H1 (cell line): Measurements from ENCODE around the gene MEX3C. TPM values are rescaled to one million over a fixed set of nuclear protein-coding genes. Genes with fewer than 3 reads are reported as not detected.

ENCODE experiments used
- ASH2L ChIP-seq: fragments of 200-600, 300-600 bp; sonication (generic); IDR thresholded peaks from one replicate; pipeline ENCODE4 v1.7.1; 2017; ENCODE audit warnings: low read length
- ATF3 ChIP-seq: IDR thresholded peaks from 2 replicates; pipeline ENCODE4 v1.6.1; 2011; ENCODE audit warnings: low read depth, mild to moderate bottlenecking, low read length; ENCODE audit not compliant: insufficient read depth
- NANOG ChIP-seq: IDR thresholded peaks from 2 replicates; pipeline ENCODE4 v1.6.1; 2011; ENCODE audit warnings: low read length, low read depth, mild to moderate bottlenecking, inconsistent platforms; ENCODE audit not compliant: insufficient read depth, poor library complexity, severe bottlenecking
- PHF8 ChIP-seq: fragments of 200-600 bp; sonication (generic); conservative IDR thresholded peaks from 2 replicates; pipeline ENCODE4 v1.7.1; 2012; ENCODE audit warnings: low read depth, mild to moderate bottlenecking, inconsistent platforms, low read length, moderate library complexity
- POLR2AphosphoS5 ChIP-seq: IDR thresholded peaks from 2 replicates; pipeline ENCODE4 v1.6.1; 2011; ENCODE audit warnings: low read depth, low read length
- RFX5 ChIP-seq: IDR thresholded peaks from 2 replicates; pipeline ENCODE4 v1.6.1; 2011; ENCODE audit warnings: low read depth, low read length, improper control_type of control experiment, borderline replicate concordance
- SIRT6 ChIP-seq: IDR thresholded peaks from one replicate; pipeline ENCODE4 v1.7.1; 2012; ENCODE audit warnings: low read length, inconsistent platforms
- SP1 ChIP-seq: IDR thresholded peaks from 2 replicates; pipeline ENCODE4 v1.6.1; 2011; ENCODE audit warnings: low read depth, low read length
- SP4 ChIP-seq: IDR thresholded peaks from 2 replicates; pipeline ENCODE4 v1.6.1; 2012; ENCODE audit warnings: low read length, inconsistent platforms
- TBP ChIP-seq: IDR thresholded peaks from 2 replicates; pipeline ENCODE4 v1.6.1; 2011; ENCODE audit warnings: low read depth, low read length, improper control_type of control experiment
- polyA plus RNA-seq, 7 experiments: library from polyadenylated mRNA; depleted of rRNA in 3 of 7; stranded (reverse) in 5 of 7; unstranded in 2 of 7; fragments of >200 nt in 5 of 7; fragments of 200-250 nt in 2 of 7; gene quantifications; 1 replicate in 5 of 7; 2 replicates in 1 of 7; 4 replicates in 1 of 7; pipeline versions ENCODE4 v1.2.1 to v1.2.3, GENCODE V29; 2011 to 2013; ENCODE audit warnings: missing spikeins in 2 of 7, mixed read lengths in 2 of 7
- total RNA-seq: library from RNA; stranded (reverse); fragmentation: NEBNext Ultra II Directional; extraction: Animal tissue kit (Norgen Biotek cat#: 25700); gene quantifications from 2 replicates; pipeline ENCODE4 v1.2.1, GENCODE V29; 2021

Gene MEX3C
- total and polyA plus RNA-seq, 2 of the 8 experiments (the other 6 are each of a cell fraction or from before 2014, with no cell fraction given), result 48.2 to 103 TPM

- no peak for TF ChIP-seq NANOG
- no peak for TF ChIP-seq SP4
- no peak for TF ChIP-seq SIRT6
- TF ChIP-seq PHF8, result no peak
- no peak for TF ChIP-seq ASH2L
- no peak for TF ChIP-seq POLR2AphosphoS5
- no peak for TF ChIP-seq TBP
- no peak for TF ChIP-seq SP1
- no peak for TF ChIP-seq ATF3
- TF ChIP-seq RFX5, result no peak
Observed at GRCh38 chr18:51138936-51139335, 58.5 kb downstream of the MEX3C start (continued).
